HG03039 (cell line): ENCODE results near the gene ADAP1.
"Not testable (repeated sequence)": the region's sequence is repeated elsewhere in the genome, so short reads cannot be mapped to it uniquely, and the experiment has no call there.

Experiments
- ATAC-seq: cut with Tn5 transposase; IDR thresholded peaks from one replicate; pipeline ENCODE4 v1.9.1; 2021; ENCODE audit warnings: mild to moderate bottlenecking, moderate library complexity; ENCODE audit not compliant: unreplicated experiment

ADAP1 gene

GRCh38 chr7:883055-884021 lies 71.1 kb downstream of the ADAP1 start:
- no peak for ATAC-seq

- ATAC-seq, result no peak
Measured at GRCh38 chr7:882336-883035, 72.0 kb downstream of the ADAP1 start.

- ATAC-seq, result no peak
Measured at GRCh38 chr7:881441-882234, 72.8 kb downstream of the ADAP1 start.

GRCh38 chr7:880450-880849 lies 74.0 kb downstream of the ADAP1 start:
- ATAC-seq, result no peak

GRCh38 chr7:879706-880105 lies 74.8 kb downstream of the ADAP1 start:
- ATAC-seq, result no peak

- no peak for ATAC-seq
Measured at GRCh38 chr7:879093-879492, 75.4 kb downstream of the ADAP1 start.

GRCh38 chr7:877312-878232 lies 76.9 kb downstream of the ADAP1 start:
- ATAC-seq, result no peak

- ATAC-seq, result peak; percentile 14
Measured at GRCh38 chr7:876972-877311, 77.5 kb downstream of the ADAP1 start.

- ATAC-seq, result peak; percentile 70
Measured at GRCh38 chr7:876077-876971, 78.2 kb downstream of the ADAP1 start, which contains the start of gene GET4. Gene GET4 (plus strand): TSS chr7:876554. CDS start chr7:876646, 92 bp downstream.

- no peak for ATAC-seq
Measured at GRCh38 chr7:875476-876076, 78.9 kb downstream of the ADAP1 start.

- ATAC-seq, result no peak
Measured at GRCh38 chr7:875051-875450, 79.4 kb downstream of the ADAP1 start.

GRCh38 chr7:874031-874749 lies 80.3 kb downstream of the ADAP1 start:
- no peak for ATAC-seq

GRCh38 chr7:873367-874002 lies 81.0 kb downstream of the ADAP1 start:
- ATAC-seq, result no peak

GRCh38 chr7:872685-873084 lies 81.8 kb downstream of the ADAP1 start:
- ATAC-seq, result not testable (repeated sequence)

- no peak for ATAC-seq
Measured at GRCh38 chr7:871900-872537, 82.5 kb downstream of the ADAP1 start.

- ATAC-seq, result no peak
Measured at GRCh38 chr7:869348-869747, 85.1 kb downstream of the ADAP1 start.

- ATAC-seq, result no peak
Measured at GRCh38 chr7:868189-868486, 86.3 kb downstream of the ADAP1 start.
